HG03175 (cell line): ENCODE data around the gene KPNA6.
"Not testable (repeated sequence)": the region's sequence is repeated elsewhere in the genome, so short reads cannot be mapped to it uniquely, and the experiment has no call there.

Experiments used
- ATAC-seq: cut with Tn5 transposase; IDR thresholded peaks from one replicate; pipeline ENCODE4 v1.9.1; 2021; ENCODE audit warnings: mild to moderate bottlenecking, moderate library complexity; ENCODE audit not compliant: unreplicated experiment

The KPNA6 gene

DNA sequence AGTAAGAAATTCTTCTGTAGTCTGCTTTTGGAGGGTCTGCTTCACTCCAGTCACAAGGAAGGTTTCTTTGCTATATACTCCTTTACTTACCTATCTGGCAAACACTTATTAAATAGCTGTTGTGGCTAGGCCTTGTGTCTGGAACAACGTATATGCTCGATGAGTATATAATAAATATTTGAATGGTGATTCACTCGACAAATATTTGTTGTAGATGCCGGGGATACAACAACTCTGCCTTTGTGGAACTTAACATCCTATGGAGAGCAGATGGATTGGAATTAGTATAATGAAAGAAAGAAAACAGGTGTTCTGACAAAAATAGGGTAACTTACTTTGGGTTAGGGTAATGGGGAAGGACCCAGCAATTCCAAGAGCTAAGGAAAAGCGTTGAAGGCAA lies 31.1 kb downstream of the KPNA6 start:
- no peak for ATAC-seq

DNA sequence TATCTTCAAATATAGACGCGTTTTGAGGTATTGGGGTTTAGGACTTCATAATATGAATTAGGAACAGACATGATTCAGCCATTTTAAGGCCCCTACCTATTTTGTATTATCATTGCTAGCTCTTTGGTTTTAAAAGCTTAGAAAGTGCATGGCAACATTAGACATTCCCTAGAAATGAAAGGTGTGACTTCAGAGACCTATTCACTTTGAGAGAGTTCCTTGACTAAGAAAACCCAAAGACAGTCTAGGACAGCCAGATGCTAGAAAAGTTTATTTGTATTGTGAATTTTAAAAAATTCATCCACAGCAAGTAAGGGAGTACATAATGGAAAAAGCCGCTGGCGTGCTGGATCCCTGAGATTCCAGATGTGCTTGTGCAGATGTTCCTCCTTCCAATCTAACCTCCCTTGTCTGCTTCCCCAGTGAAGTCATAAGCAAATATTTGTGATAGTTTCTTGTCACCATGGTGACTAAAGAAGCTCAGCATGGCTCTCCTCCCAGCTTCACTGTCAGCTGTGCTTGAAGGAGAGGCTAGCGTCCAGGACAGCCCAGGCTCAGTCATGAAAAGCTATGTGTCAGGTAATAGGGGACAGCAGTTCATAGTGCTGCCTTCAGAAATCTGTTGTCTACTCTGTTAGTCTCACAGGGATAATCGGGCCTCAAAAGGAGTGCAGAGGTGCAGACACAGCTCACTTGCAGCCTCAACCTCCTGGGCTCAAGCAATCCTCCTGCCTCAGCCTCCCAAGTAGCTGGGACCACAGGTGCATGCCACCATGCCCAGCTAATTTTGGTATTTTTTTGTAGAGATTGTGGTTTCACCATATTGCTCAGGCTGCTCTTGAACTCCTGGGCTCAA lies 34.8 kb downstream of the KPNA6 start:
- ATAC-seq: no peak

DNA sequence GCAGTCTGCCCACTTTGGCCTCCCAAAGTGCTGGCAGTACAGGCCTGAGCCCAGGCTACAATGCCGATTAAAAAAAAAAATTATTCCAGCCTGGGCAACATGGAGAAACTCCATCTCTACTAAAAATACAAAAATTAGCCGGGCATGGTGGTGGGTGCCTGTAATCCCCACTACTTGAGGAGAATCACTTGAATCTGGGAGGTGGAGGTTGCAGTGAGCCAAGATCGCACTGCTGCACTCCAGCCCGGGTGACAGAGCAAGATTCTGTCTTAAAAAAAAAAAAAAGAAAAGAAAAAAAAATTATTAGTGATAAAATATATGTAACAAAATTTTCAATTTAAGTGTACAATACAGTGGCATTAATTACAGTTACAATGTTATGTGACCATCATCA lies 35.4 kb downstream of the KPNA6 start:
- ATAC-seq: not testable (repeated sequence)

DNA sequence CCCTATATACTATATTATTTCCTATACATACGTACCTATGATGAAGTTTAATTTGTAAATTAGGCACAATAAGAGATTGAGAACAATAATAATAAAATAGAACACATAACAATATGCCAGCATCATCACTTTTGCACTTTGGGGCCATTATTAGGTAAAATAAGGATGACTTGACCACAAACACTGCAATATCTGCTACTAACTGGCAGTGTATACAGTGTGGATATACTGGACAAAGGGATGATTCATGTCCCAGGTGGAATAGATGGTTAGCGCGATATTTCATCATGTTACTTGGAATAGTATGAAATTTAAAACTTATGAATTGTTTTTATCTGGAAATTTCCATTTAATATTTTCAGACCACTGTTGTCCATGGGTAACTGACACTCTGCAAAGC lies 36.2 kb downstream of the KPNA6 start:
- no peak for ATAC-seq

DNA sequence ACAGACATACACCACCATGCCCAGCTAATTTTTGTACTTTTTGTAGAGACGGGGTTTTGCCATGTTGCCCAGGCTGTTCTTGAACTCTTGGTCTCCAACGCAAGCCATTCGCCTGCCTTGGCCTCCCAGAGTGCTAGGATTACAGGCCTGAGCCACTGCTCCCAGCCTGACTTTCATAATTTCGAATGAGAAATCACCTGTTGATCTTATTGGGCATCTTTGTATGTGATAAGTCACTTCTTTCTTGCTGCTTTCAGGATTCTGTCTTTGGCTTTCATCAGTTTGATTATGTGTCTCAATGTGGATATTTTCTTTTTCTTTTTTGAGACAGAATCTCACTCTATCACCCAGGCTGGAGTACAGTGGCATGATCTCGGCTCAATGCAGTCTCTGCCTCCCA lies 39.9 kb downstream of the KPNA6 start:
- not testable (repeated sequence) for ATAC-seq

DNA sequence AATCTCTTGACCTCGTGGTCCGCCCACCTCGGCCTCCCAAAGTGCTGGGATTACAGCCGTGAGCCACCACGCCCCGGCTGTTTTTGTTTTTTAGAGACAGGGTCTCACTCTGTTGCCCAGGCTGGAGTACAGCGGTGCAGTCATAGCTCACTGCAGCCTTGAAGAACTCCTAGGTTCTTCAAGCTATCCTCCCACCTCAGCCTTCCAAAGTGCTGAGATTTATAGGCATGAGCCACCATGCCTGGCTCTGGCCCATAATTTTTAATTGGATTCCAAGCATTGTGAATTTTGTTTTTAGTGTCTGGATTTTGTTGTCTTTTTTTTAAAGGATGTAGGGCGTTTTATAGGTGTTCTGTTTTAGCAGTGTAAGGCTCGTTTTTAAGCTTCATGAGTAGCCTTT lies 43.0 kb downstream of the KPNA6 start:
- ATAC-seq: no peak

DNA sequence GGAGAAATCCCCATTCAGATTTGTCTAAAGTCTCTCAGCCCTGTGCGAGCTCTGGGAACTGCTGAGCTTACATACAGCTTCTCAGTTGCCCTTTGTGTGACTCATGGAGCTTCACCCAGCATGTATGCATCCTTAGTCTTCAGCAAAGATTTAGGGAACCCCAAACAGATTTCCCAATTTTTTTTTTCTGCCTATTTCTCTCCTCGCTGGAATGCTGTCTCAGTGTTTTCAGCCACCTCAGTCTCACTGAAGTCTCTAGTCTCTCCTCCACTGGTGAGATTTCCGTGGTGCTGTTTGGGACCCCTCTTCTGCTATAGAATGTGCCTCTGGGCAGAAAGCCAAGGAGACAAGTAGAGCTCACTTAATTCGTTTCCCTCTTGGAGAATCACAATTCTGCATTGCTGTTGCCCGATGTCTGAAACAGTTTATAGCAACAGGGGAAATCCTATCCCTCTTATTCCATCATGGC lies 43.5 kb downstream of the KPNA6 start:
- ATAC-seq: no peak

DNA sequence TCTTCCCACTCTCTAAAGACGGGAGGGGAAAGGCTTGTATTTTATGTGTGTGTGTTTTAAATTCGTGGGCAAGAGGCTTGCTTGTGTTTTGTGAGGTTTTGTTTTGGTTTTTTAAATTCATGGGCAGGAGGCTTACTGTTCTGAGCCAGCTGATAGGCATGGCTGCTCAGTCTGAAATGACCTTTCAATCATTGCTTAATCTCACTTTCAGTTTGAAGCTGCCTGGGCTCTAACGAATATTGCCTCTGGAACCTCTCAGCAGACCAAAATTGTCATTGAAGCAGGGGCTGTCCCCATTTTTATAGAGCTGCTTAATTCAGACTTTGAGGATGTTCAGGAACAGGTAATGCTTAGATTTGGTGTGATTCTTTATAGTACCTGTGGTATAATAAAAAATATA lies 51.3 kb downstream of the KPNA6 start:
- no peak for ATAC-seq

DNA sequence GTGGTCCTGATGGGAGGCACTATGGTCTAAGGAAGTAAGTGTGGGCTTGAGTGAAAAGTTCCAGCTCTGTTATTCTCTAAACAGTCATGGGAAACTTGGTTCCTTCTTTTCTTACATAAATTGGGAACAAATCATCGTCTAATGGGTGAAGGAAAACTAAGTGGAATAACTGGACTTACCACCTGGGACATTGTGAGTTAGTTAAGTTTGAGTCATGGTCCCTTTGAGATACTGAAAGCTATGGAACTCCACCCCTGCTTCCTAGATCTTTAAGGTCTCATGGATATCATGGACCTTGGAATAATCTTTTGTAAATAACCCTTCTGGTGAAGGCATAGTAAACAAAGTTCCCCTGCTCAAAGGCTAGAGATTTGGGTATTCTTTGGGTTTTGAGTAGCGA lies 55.5 kb downstream of the KPNA6 start:
- ATAC-seq: no peak

DNA sequence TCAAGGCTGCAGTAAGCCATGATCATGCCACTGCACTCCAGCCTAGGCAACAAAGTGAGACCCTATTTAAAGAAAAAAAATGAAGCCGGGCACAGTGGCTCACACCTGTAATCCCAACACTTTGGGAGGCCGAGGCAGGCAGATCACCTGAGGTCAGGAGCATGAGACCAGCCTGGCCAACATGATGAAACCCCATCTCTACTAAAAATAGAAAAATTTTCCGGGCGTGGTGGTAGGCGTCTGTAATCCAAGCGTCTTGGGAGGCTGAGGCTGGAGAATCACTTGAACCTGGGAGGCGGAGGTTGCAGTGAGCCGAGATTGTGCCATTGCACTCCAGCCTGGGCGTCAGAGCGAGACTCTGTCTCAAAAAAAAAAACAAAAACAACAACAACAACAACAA lies 57.8 kb downstream of the KPNA6 start:
- not testable (repeated sequence) for ATAC-seq

DNA sequence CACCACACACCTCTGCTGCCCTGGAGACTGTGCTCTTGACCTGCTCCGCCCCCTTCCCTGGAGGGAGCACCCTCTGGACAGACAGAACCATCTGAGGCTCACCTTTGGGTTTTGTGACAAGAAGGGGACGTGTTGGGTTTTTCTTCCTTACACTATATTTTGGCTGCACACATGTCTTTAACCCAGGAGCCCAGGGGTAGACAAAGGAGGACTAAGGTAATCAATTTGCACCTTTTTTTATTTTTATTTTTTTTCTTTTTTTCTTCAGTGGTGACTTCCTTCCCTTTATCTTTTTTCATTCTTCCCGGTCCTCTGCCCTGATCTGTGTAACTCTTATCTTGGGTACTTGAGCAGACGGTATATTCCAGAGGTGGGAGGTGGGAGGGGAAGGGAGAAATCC lies 63.1 kb downstream of the KPNA6 start:
- ATAC-seq: no peak

DNA sequence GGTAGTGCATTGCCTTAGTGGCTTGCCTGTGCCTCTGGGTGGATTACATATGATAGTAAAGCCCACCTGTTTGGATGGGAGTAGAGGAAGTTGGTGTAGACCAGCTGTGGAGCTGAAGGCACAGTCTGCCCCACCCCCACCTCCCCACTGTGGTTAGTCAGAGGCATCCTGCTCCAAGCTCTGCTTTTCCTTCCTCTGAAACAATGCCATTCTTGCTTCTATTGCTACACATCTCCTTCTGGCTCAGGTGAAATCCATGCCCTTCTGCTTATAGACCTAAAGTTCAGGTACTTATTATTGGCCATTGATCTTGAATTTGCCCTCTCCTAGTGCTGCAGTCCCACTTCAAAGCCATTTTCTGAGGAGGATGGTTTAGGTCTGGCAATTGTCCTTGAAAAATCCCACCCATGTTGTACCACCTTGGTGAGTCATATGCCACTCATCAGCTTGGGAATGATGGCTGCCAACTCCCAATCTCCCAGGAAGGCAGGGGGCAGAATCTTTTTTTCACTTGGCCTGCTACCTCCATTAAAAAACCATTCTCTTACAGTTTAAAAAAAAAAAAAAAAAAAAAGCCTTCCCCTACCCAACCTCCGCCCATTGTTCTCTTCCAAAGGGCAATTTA lies 64.9 kb downstream of the KPNA6 start:
- ATAC-seq: no peak

DNA sequence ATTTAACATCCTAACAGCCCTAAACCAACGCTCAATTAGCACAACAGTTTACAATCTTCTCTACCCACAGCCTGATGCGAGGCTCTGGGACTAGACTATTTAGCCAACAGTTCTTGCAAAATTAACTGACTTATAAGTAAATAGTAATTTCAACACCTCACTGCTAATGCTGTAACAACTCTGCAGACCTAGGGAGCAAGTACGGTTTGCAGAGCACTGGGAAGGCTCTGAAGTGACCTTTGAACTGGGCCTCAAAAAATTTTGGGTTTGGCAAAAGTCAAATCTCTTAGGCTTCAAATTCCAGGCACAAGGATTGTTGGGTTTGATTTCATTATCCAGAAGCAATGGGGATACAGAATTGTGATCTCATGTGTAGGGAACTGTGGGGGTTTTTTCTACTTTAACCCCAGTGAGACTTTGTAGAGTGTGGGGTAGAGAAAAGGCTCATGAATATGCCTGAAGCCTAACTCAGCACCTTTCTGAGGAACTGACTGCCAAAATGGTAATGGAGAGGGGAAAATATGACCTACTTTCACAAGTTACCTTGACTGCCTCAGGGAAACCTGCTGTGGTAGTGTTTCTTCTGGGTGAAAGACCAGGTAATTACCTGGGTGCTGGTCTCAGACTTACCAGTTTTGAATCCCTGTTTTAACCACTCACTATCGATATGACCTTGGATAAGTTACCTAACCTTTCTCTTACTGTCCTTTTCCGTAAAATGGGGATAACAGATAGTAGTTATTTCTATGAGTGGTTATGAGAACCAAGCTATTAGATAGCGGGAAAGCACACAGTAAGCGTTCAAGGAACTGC lies 70.7 kb downstream of the KPNA6 start:
- no peak for ATAC-seq

DNA sequence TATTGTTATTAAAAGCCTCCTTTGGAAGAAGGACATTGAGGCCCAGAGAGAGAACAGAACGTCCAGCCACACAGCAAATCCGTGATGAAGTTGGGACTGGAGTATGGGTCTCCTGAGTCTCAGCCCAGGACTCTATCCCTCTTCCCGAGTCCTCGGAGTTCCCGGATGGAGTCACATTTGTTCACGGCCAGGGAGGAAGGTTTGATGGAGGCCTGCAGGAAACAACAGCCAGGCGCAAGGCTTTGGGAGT lies 71.3 kb downstream of the KPNA6 start:
- no peak for ATAC-seq

DNA sequence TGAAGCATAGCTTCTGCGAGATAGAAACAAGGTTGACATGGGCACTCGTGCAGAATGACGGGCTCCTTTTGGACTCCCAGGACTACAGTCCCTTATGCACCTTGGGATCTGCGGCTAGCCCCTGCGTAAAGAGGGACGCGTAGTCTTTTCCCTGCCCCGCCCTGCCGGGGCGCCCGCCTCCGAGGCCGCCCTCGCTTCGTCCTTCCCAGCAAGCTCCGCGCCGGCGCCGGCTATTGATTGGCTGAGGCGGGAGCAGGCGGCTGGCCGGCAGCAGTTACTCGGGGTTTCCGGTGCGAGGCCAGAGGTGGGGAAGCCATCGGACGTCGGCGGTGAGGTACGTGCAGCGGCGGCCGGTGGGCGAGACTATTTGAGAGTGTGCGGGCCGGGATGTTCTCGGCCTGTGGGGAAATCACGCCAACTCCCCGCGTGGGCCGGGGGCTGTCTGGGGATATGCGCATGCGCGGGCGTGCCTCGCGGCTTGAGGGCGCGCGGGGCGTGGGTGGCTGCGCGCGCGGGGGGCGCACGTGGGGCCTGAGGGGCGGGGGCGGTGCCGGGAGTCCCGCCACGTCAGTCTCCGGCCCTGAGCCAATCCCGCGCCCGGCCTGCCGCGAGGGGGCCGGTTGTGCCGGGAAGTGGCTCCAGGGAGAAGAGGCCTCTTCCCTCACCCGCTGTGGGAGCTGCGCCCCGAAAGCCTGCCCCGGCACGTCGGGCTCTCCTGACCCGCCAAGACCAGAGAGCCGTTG lies 71.8 kb downstream of the KPNA6 start, which contains the start of gene TXLNA:
Gene TXLNA (plus strand): TSS at position 233 of the 743 bp plus-strand sequence. CDS start 671 bp downstream, outside the sequence.
- ATAC-seq: peak; percentile 88

DNA sequence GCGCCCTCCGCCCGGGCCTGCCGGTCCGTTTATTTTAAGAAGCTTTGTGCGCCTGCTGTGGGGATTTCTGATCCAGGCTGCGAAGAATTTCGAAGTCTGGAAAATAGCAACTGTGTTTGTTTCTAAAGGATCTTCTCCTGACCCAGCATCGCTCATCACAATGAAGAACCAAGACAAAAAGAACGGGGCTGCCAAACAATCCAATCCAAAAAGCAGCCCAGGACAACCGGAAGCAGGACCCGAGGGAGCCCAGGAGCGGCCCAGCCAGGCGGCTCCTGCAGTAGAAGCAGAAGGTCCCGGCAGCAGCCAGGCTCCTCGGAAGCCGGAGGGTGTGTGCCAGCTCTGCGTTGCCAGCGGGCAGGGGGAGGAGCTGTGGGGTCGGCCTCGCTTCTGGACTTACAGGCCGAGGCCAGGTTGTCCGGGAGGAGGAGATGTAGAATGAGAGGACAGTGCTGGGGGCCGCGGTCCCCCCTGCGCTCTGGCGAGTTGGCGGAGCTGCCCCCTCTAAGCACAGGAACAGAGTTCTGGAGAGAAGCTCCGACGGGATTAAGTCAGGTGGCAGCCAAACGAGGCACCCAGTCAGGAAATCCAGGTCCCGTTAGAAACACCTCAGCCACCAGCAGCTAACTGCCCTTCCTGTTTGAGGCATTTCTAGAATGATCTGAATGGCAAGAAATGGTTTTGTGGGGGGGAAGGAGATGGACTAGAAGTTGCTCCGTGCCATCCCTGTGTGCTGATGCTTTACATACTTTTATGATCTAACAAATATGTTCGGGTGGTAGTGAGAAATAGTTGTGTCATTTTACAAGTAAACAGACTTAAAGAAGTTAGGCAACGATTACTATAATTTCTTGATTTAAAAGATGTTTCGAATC lies 72.6 kb downstream of the KPNA6 start:
- no peak for ATAC-seq

DNA sequence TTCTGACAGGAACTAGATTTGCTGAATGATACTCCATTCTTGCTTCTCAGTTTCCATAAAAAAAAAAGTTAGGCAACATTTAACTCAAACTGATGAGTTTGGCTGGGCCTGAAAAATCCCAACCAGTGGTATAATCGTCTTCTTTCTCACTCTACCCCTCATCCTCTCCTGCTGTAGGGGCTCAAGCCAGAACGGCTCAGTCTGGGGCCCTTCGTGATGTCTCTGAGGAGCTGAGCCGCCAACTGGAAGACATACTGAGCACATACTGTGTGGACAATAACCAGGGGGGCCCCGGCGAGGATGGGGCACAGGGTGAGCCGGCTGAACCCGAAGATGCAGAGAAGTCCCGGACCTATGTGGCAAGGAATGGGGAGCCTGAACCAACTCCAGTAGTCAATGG lies 73.2 kb downstream of the KPNA6 start:
- no peak for ATAC-seq

DNA sequence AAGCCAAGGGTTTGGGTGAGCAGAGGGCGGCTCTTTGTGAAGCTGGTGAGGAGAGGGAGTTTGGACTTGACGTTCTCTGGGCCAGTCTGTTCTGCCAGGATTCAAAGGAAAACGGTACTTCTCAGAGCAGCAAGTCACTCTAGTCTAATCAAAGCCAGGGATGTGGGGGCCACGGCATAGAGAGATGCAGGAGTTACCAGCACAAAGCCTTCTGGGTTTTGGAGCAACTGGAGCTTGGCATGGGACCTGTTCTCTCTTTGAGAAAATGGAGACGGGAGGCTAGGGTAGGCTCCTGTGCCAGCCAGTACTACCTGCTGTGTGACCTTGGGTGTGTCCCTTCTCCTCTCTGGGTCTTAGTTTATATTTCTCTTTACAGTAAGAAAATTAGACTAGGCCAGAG lies 73.7 kb downstream of the KPNA6 start:
- ATAC-seq: no peak

DNA sequence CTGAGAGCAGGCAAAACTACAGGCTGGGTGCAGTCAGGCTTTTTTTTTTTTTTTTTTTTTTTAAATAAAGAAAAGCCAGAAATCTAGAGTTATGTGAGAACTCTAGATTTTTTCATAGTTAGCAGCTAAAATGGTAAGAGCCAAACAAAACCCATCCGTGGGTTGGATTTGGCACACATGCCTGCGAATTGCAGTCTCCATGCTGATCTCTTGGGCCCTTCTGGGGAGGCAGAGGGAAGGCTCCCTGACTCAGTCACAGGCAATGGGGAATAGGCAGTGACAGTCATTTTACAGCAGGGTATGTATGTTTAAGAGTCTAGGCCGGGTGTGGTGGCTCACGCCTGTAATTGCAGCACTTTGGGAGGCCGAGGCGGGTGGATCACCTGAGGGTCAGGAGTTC lies 74.2 kb downstream of the KPNA6 start:
- ATAC-seq: no peak

DNA sequence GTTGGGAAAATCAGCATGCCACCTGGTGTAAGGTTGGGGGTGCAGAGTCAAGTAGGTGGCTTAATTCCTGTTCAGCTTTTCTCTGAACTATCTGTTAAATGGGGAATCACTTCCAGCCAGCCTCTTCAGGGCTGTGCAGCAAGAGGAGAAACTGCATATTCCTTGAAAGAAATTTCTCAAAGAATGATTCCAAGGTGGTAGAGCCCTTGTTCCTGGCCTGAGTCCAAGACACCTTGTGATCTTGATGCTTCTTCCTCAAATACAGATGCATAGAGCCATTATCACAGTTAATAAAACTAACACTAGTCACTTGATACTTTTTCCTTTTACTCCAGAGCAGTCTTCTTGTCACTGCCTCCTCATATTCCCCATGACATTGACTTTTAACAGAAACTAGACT lies 76.8 kb downstream of the KPNA6 start:
- ATAC-seq: no peak
